ENCODE measurements around the gene PXMP4.

Gene PXMP4

GRCh38 chr20:33696448-33696847 lies 23.7 kb downstream of the PXMP4 start:
- no peaks in the 10 kb centered on the region for H3K9me3 ChIP-seq (ENCODE audit: insufficient read depth, low read length)
- H4K20me1 ChIP-seq (ENCODE audit: insufficient read depth, low read length) = no peaks in the 10 kb centered on the region
- no peaks in the 10 kb centered on the region for H3K27me3 ChIP-seq (ENCODE audit: low read depth, low read length)
- H3K27ac ChIP-seq (ENCODE audit: low read length) = no peak overlapping the region
- no peak overlapping the region for H3K9ac ChIP-seq (ENCODE audit: low read length)
- no peak overlapping the region for H2AFZ ChIP-seq (ENCODE audit: low read depth, low read length)
- no peaks in the 10 kb centered on the region for H3K79me2 ChIP-seq (ENCODE audit: low read length)
- no peak overlapping the region for H3K4me2 ChIP-seq (ENCODE audit: low read length)
- H3K4me1 ChIP-seq (ENCODE audit: low read length) = peaks cover 6% of the 10 kb centered on the region; the same call in 1 of the 2 replicates
- no peaks in the 10 kb centered on the region for H3K36me3 ChIP-seq (replicated peaks; ENCODE audit: low read depth, low read length)
- no peak overlapping the region for H3K4me3 ChIP-seq (ENCODE audit: low read length)
- TF ChIP-seq CTCF (IDR thresholded peaks at IDR 0.05; ENCODE audit: low read depth, low read length) (no peak), EZH2phosphoT487 (IDR thresholded peaks at IDR 0.05; ENCODE audit: low read depth) (no peak)

GRCh38 chr20:33694639-33695012 lies 25.5 kb downstream of the PXMP4 start:
- H3K79me2 ChIP-seq (ENCODE audit: low read length) = no peaks in the 10 kb centered on the region
- H3K27me3 ChIP-seq (ENCODE audit: low read depth, low read length) = no peaks in the 10 kb centered on the region
- TF ChIP-seq CTCF (IDR thresholded peaks at IDR 0.05; ENCODE audit: low read depth, low read length) (no peak), EZH2phosphoT487 (IDR thresholded peaks at IDR 0.05; ENCODE audit: low read depth) (no peak)
- H2AFZ ChIP-seq (ENCODE audit: low read depth, low read length) = no peak overlapping the region
- H3K4me2 ChIP-seq (ENCODE audit: low read length) = no peak overlapping the region
- no peaks in the 10 kb centered on the region for H3K9me3 ChIP-seq (ENCODE audit: insufficient read depth, low read length)
- no peaks in the 10 kb centered on the region for H4K20me1 ChIP-seq (ENCODE audit: insufficient read depth, low read length)
- H3K4me3 ChIP-seq (ENCODE audit: low read length) = no peak overlapping the region
- H3K4me1 ChIP-seq (ENCODE audit: low read length) = peaks cover 11% of the 10 kb centered on the region
- H3K36me3 ChIP-seq (replicated peaks; ENCODE audit: low read depth, low read length) = no peaks in the 10 kb centered on the region
- H3K27ac ChIP-seq (ENCODE audit: low read length) = no peak overlapping the region
- no peak overlapping the region for H3K9ac ChIP-seq (ENCODE audit: low read length)

GRCh38 chr20:33693741-33694638 lies 26.1 kb downstream of the PXMP4 start:
- no peak overlapping the region for H2AFZ ChIP-seq (ENCODE audit: low read depth, low read length)
- H3K4me3 ChIP-seq (ENCODE audit: low read length) = no peak overlapping the region
- H3K36me3 ChIP-seq (replicated peaks; ENCODE audit: low read depth, low read length) = no peaks in the 10 kb centered on the region
- H4K20me1 ChIP-seq (ENCODE audit: insufficient read depth, low read length) = no peaks in the 10 kb centered on the region
- H3K27me3 ChIP-seq (ENCODE audit: low read depth, low read length) = no peaks in the 10 kb centered on the region
- TF ChIP-seq EZH2phosphoT487 (IDR thresholded peaks at IDR 0.05; ENCODE audit: low read depth) (no peak), CTCF (IDR thresholded peaks at IDR 0.05; ENCODE audit: low read depth, low read length) (no peak)
- H3K4me1 ChIP-seq (ENCODE audit: low read length) = peaks cover 13% of the 10 kb centered on the region
- no peak overlapping the region for H3K9ac ChIP-seq (ENCODE audit: low read length)
- no peaks in the 10 kb centered on the region for H3K79me2 ChIP-seq (ENCODE audit: low read length)
- H3K4me2 ChIP-seq (ENCODE audit: low read length) = no peak overlapping the region
- H3K9me3 ChIP-seq (ENCODE audit: insufficient read depth, low read length) = no peaks in the 10 kb centered on the region
- no peak overlapping the region for H3K27ac ChIP-seq (ENCODE audit: low read length)

- Histone ChIP-seq H2AFZ (ENCODE audit: low read depth, low read length) (no peak overlapping the region), H3K4me1 (ENCODE audit: low read length) (peaks cover 20% of the 10 kb centered on the region), H3K4me3 (ENCODE audit: low read length) (no peak overlapping the region), H3K27me3 (ENCODE audit: low read depth, low read length) (no peaks in the 10 kb centered on the region), H4K20me1 (ENCODE audit: insufficient read depth, low read length) (no peaks in the 10 kb centered on the region), H3K79me2 (ENCODE audit: low read length) (no peaks in the 10 kb centered on the region), H3K9me3 (ENCODE audit: insufficient read depth, low read length) (no peaks in the 10 kb centered on the region), H3K9ac (ENCODE audit: low read length) (no peak overlapping the region), H3K36me3 (replicated peaks; ENCODE audit: low read depth, low read length) (no peaks in the 10 kb centered on the region), H3K27ac (ENCODE audit: low read length) (no peak overlapping the region), H3K4me2 (ENCODE audit: low read length) (no peak overlapping the region)
- TF ChIP-seq CTCF (IDR thresholded peaks at IDR 0.05; ENCODE audit: low read depth, low read length) = no peak
- no peak for TF ChIP-seq EZH2phosphoT487 (IDR thresholded peaks at IDR 0.05; ENCODE audit: low read depth)
These were observed 26.8 kb downstream of the PXMP4 start for GRCh38 chr20:33693289-33693688.

Data from OCI-LY3 (cell line).